Activated T-cell treated with anti-CD3 and anti-CD28 coated beads, Interleukin-2, amount 50 U/mL, for 24 hours (primary cell): ENCODE data around the gene REC114.
A peak's percentile ranks its signal among the peaks of the same experiment; 100 is the strongest.
"Not testable (repeated sequence)": the region's sequence is repeated elsewhere in the genome, so short reads cannot be mapped to it uniquely, and the experiment has no call there.

ENCODE experiments used
- DNase-seq: peaks from one replicate; pipeline ENCODE4 v3.0.0-alpha.2; 2020
- H3K27ac Mint-ChIP-seq: 2 replicates; pipeline ENCODE4 v1.8.0; 2020; ENCODE audit warnings: mild to moderate bottlenecking, mixed read lengths
- H3K27me3 Mint-ChIP-seq: 2 replicates; pipeline ENCODE4 v1.8.0; 2020; ENCODE audit warnings: mixed read lengths
- H3K36me3 Mint-ChIP-seq: 2 replicates; pipeline ENCODE4 v1.8.0; 2020; ENCODE audit warnings: low read depth, mixed read lengths
- H3K4me1 Mint-ChIP-seq: 2 replicates; pipeline ENCODE4 v1.8.0; 2020; ENCODE audit warnings: low read depth, mixed read lengths
- H3K4me3 Mint-ChIP-seq: 2 replicates; pipeline ENCODE4 v1.8.0; 2020; ENCODE audit warnings: mild to moderate bottlenecking, moderate library complexity, mixed read lengths
- H3K9me3 Mint-ChIP-seq: 2 replicates; pipeline ENCODE4 v1.8.0; 2020; ENCODE audit warnings: mixed read lengths

REC114 gene

GRCh38 chr15:73568564-73569280, 125.8 kb downstream of the REC114 start:
- Mint-ChIP-seq H3K27ac (no peak overlapping the region), H3K27me3 (no peaks in the 10 kb centered on the region), H3K36me3 (peaks cover 95% of the 10 kb centered on the region), H3K4me3 (no peak overlapping the region), H3K4me1 (peaks cover 23% of the 10 kb centered on the region), H3K9me3 (no peaks in the 10 kb centered on the region)
- no peak for DNase-seq

- Mint-ChIP-seq H3K36me3 (peaks cover 95% of the 10 kb centered on the region), H3K4me3 (no peak overlapping the region), H3K9me3 (no peaks in the 10 kb centered on the region), H3K4me1 (peaks cover 19% of the 10 kb centered on the region), H3K27me3 (no peaks in the 10 kb centered on the region), H3K27ac (no peak overlapping the region)
- no peak for DNase-seq
Observed at GRCh38 chr15:73569361-73569760, 126.4 kb downstream of the REC114 start.

GRCh38 chr15:73570355-73571032, 127.5 kb downstream of the REC114 start:
- peaks cover 16% of the 10 kb centered on the region for H3K4me1 Mint-ChIP-seq
- peaks cover 96% of the 10 kb centered on the region for H3K36me3 Mint-ChIP-seq
- H3K27me3 Mint-ChIP-seq, result no peaks in the 10 kb centered on the region
- H3K9me3 Mint-ChIP-seq, result no peaks in the 10 kb centered on the region
- DNase-seq, result no peak
- no peak overlapping the region for H3K4me3 Mint-ChIP-seq
- H3K27ac Mint-ChIP-seq, result peak overlapping the region; percentile 6

GRCh38 chr15:73571346-73571745, 128.4 kb downstream of the REC114 start:
- peaks cover 16% of the 10 kb centered on the region for H3K4me1 Mint-ChIP-seq
- no peaks in the 10 kb centered on the region for H3K9me3 Mint-ChIP-seq
- peak overlapping the region; percentile 23 for H3K27ac Mint-ChIP-seq
- no peak overlapping the region for H3K4me3 Mint-ChIP-seq
- no peak for DNase-seq
- H3K36me3 Mint-ChIP-seq, result peaks cover 96% of the 10 kb centered on the region
- H3K27me3 Mint-ChIP-seq, result no peaks in the 10 kb centered on the region

- Mint-ChIP-seq H3K36me3 (peaks cover 94% of the 10 kb centered on the region), H3K4me1 (peaks cover 16% of the 10 kb centered on the region), H3K27ac (peak overlapping the region; percentile 66), H3K4me3 (no peak overlapping the region), H3K9me3 (no peaks in the 10 kb centered on the region), H3K27me3 (no peaks in the 10 kb centered on the region)
- DNase-seq, result no peak
Observed at GRCh38 chr15:73572296-73572695, 129.3 kb downstream of the REC114 start.

- no peak overlapping the region for H3K4me3 Mint-ChIP-seq
- peaks cover 16% of the 10 kb centered on the region for H3K4me1 Mint-ChIP-seq
- DNase-seq, result no peak
- H3K27ac Mint-ChIP-seq, result peak overlapping the region; percentile 66
- H3K27me3 Mint-ChIP-seq, result no peaks in the 10 kb centered on the region
- H3K9me3 Mint-ChIP-seq, result no peaks in the 10 kb centered on the region
- peaks cover 94% of the 10 kb centered on the region for H3K36me3 Mint-ChIP-seq
Observed at GRCh38 chr15:73573037-73573436, 130.1 kb downstream of the REC114 start.

GRCh38 chr15:73573572-73573971, 130.6 kb downstream of the REC114 start:
- Mint-ChIP-seq H3K4me3 (no peak overlapping the region), H3K4me1 (peaks cover 16% of the 10 kb centered on the region), H3K9me3 (no peaks in the 10 kb centered on the region), H3K27me3 (no peaks in the 10 kb centered on the region), H3K27ac (no peak overlapping the region), H3K36me3 (peaks cover 93% of the 10 kb centered on the region)
- no peak for DNase-seq

GRCh38 chr15:73575636-73576247, 132.8 kb downstream of the REC114 start:
- H3K36me3 Mint-ChIP-seq, result peaks cover 84% of the 10 kb centered on the region

GRCh38 chr15:73577593-73577992, 134.6 kb downstream of the REC114 start:
- not testable (repeated sequence) for H3K9me3 Mint-ChIP-seq, H3K4me1 Mint-ChIP-seq, DNase-seq, H3K4me3 Mint-ChIP-seq, H3K27me3 Mint-ChIP-seq
- H3K27ac Mint-ChIP-seq, result peak overlapping the region; percentile 7
- peaks cover 87% of the 10 kb centered on the region for H3K36me3 Mint-ChIP-seq

More at GRCh38 chr15:73575636-73576247, 132.8 kb downstream of the REC114 start:
- Mint-ChIP-seq H3K9me3 (no peaks in the 10 kb centered on the region), H3K4me1 (peaks cover 16% of the 10 kb centered on the region), H3K27me3 (no peaks in the 10 kb centered on the region), H3K27ac (peak overlapping the region; percentile 34), H3K4me3 (no peak overlapping the region)
- DNase-seq, result no peak

- DNase-seq, result no peak
- Mint-ChIP-seq H3K4me3 (no peak overlapping the region), H3K27ac (peak overlapping the region; percentile 8), H3K9me3 (no peaks in the 10 kb centered on the region), H3K4me1 (peaks cover under 1% of the 10 kb centered on the region), H3K27me3 (no peaks in the 10 kb centered on the region), H3K36me3 (peaks cover 87% of the 10 kb centered on the region)
Observed at GRCh38 chr15:73578026-73578425, 135.1 kb downstream of the REC114 start.

- Mint-ChIP-seq H3K36me3 (peaks cover 89% of the 10 kb centered on the region), H3K27ac (peak overlapping the region; percentile 45), H3K4me1 (no peaks in the 10 kb centered on the region), H3K27me3 (no peaks in the 10 kb centered on the region), H3K4me3 (no peak overlapping the region), H3K9me3 (no peaks in the 10 kb centered on the region)
- DNase-seq, result no peak
Observed at GRCh38 chr15:73582851-73583379, 140.0 kb downstream of the REC114 start.

- H3K36me3 Mint-ChIP-seq, result peaks cover 88% of the 10 kb centered on the region
- DNase-seq, result no peak
- no peaks in the 10 kb centered on the region for H3K4me1 Mint-ChIP-seq
Observed at GRCh38 chr15:73583544-73583943, 140.6 kb downstream of the REC114 start.

GRCh38 chr15:73584699-73585420, 141.9 kb downstream of the REC114 start:
- no peaks in the 10 kb centered on the region for H3K27me3 Mint-ChIP-seq
- no peaks in the 10 kb centered on the region for H3K4me1 Mint-ChIP-seq
- H3K9me3 Mint-ChIP-seq, result no peaks in the 10 kb centered on the region
- peak overlapping the region; percentile 0 for H3K27ac Mint-ChIP-seq
- H3K36me3 Mint-ChIP-seq, result peaks cover 92% of the 10 kb centered on the region
- no peak for DNase-seq
- H3K4me3 Mint-ChIP-seq, result no peak overlapping the region

More at GRCh38 chr15:73583544-73583943, 140.6 kb downstream of the REC114 start:
- no peak overlapping the region for H3K27ac Mint-ChIP-seq
- no peak overlapping the region for H3K4me3 Mint-ChIP-seq
- no peaks in the 10 kb centered on the region for H3K27me3 Mint-ChIP-seq
- no peaks in the 10 kb centered on the region for H3K9me3 Mint-ChIP-seq
